ENCODE measurements around the gene STARD13. TPM values are rescaled to one million over a fixed set of nuclear protein-coding genes. Genes with fewer than 3 reads are reported as not detected.

STARD13 gene
- total RNA-seq, 6 donors from 2014 or later, result 43.6 to 76.5 (median 63.7) TPM

GRCh38 chr13:33191425-33192210 lies 93.9 kb downstream of the STARD13 start:
- H3K9me3 ChIP-seq, result no peaks in the 10 kb centered on the region
- no peak overlapping the region for H3K4me3 ChIP-seq
- TF ChIP-seq EP300 (IDR thresholded peaks at IDR 0.05), result no peak
- TF ChIP-seq POLR2A (IDR thresholded peaks at IDR 0.05), result no peak
- no peak for TF ChIP-seq POLR2AphosphoS5 (IDR thresholded peaks at IDR 0.05)
- no peak for TF ChIP-seq CTCF (IDR thresholded peaks at IDR 0.05)
- no peak overlapping the region for H3K27ac ChIP-seq
- no peaks in the 10 kb centered on the region for H3K27me3 ChIP-seq
- DNase-seq, result no peak
- 79 to 82% methylated on average over 4 of the region's 4 CpGs for WGBS, 2 donors
- ATAC-seq (ENCODE audit: low FRiP score in 2 of 2), result no peak
- peaks cover 33 to 47% (median 45%) of the 10 kb centered on the region in 4 donors for H3K4me1 ChIP-seq
- H3K36me3 ChIP-seq, result peaks cover 0 to 5% (median 0%) of the 10 kb centered on the region in 4 donors

GRCh38 chr13:33189470-33189869 lies 96.1 kb downstream of the STARD13 start:
- H3K27ac ChIP-seq, result peak overlapping the region in 1 of 4 donors; percentile 27
- TF ChIP-seq POLR2A (IDR thresholded peaks at IDR 0.05), result no peak
- TF ChIP-seq POLR2AphosphoS5 (IDR thresholded peaks at IDR 0.05), result no peak
- TF ChIP-seq CTCF (IDR thresholded peaks at IDR 0.05), result no peak
- TF ChIP-seq EP300 (IDR thresholded peaks at IDR 0.05), result no peak
- 82 to 85% methylated on average over 6 of the region's 6 CpGs for WGBS, 2 donors

GRCh38 chr13:33188093-33188882 lies 97.3 kb downstream of the STARD13 start:
- H3K4me1 ChIP-seq, result peaks cover 16 to 49% (median 22%) of the 10 kb centered on the region in 4 donors
- ATAC-seq (ENCODE audit: low FRiP score in 2 of 2) (no peak), DNase-seq (no peak)
- no peaks in the 10 kb centered on the region for H3K9me3 ChIP-seq
- no peaks in the 10 kb centered on the region for H3K27me3 ChIP-seq
- H3K36me3 ChIP-seq, result peaks cover 0 to 12% (median 0%) of the 10 kb centered on the region in 4 donors
- H3K4me3 ChIP-seq, result no peak overlapping the region
- WGBS, 2 donors, result 65 to 89% methylated on average over 3 to 4 of the region's 4 CpGs
- TF ChIP-seq CTCF (IDR thresholded peaks at IDR 0.05), result no peak
- no peak for TF ChIP-seq EP300 (IDR thresholded peaks at IDR 0.05)
- no peak for TF ChIP-seq POLR2AphosphoS5 (IDR thresholded peaks at IDR 0.05)
- no peak for TF ChIP-seq POLR2A (IDR thresholded peaks at IDR 0.05)
- H3K27ac ChIP-seq, result peak overlapping the region in 1 of 4 donors; percentile 27

More at GRCh38 chr13:33189470-33189869, 96.1 kb downstream of the STARD13 start:
- Histone ChIP-seq H3K27me3 (no peaks in the 10 kb centered on the region), H3K4me1 (peaks cover 22 to 50% (median 28%) of the 10 kb centered on the region in 4 donors), H3K36me3 (peaks cover 0 to 12% (median 0%) of the 10 kb centered on the region in 4 donors), H3K4me3 (no peak overlapping the region), H3K9me3 (no peaks in the 10 kb centered on the region)
- DNase-seq (no peak), ATAC-seq (ENCODE audit: low FRiP score in 2 of 2) (no peak)

GRCh38 chr13:33186861-33187291 lies 98.7 kb downstream of the STARD13 start:
- peak overlapping the region in 3 of 4 donors; percentile 3 to 26 (median 12) for H3K27ac ChIP-seq
- H3K9me3 ChIP-seq, result no peaks in the 10 kb centered on the region
- H3K4me1 ChIP-seq, result peaks cover 15 to 47% (median 23%) of the 10 kb centered on the region in 4 donors
- peaks cover 0 to 12% (median 0%) of the 10 kb centered on the region in 4 donors for H3K36me3 ChIP-seq
- H3K4me3 ChIP-seq, result no peak overlapping the region
- TF ChIP-seq CTCF (IDR thresholded peaks at IDR 0.05) (no peak), POLR2AphosphoS5 (IDR thresholded peaks at IDR 0.05) (no peak), EP300 (IDR thresholded peaks at IDR 0.05) (no peak), POLR2A (IDR thresholded peaks at IDR 0.05) (no peak)
- 60 to 61% methylated on average over 8 of the region's 8 CpGs for WGBS, 2 donors
- no peaks in the 10 kb centered on the region for H3K27me3 ChIP-seq
- ATAC-seq (ENCODE audit: low FRiP score in 2 of 2), result peak in 1 of 2 donors; percentile 51
- DNase-seq, result no peak
